ENCODE measurements around the gene PLEKHM3. TPM values are rescaled to one million over a fixed set of nuclear protein-coding genes. Genes with fewer than 3 reads are reported as not detected.
A peak's percentile ranks its signal among the peaks of the same experiment; 100 is the strongest.

PLEKHM3 gene

GRCh38 chr2:207772081-207772843 is 253.1 kb downstream of the PLEKHM3 start:
- no peak overlapping the region for H2BK120ac ChIP-seq (ENCODE audit: low read depth, low read length)
- no CpG with 5 or more reads among the region's 13 CpGs for WGBS (ENCODE audit: extremely low coverage, insufficient coverage, low lambda C conversion rate)
- no peak overlapping the region for H4K5ac ChIP-seq (ENCODE audit: low read length)
- peaks cover 5% of the 10 kb centered on the region for H3K79me1 ChIP-seq (ENCODE audit: low read length)
- H3K18ac ChIP-seq (ENCODE audit: low read length), result peak overlapping the region; percentile 25
- H3K23ac ChIP-seq (ENCODE audit: low read length), result no peak overlapping the region
- no peak overlapping the region for H3K4me2 ChIP-seq (ENCODE audit: low read length)
- H3K79me2 ChIP-seq (ENCODE audit: control insufficient read depth, insufficient read depth, low read length), result peaks cover 21% of the 10 kb centered on the region
- no peak overlapping the region for H2BK15ac ChIP-seq (replicated peaks; ENCODE audit: low read depth)
- H3K4me3 ChIP-seq (ENCODE audit: low read length), result no peak overlapping the region
- no peak overlapping the region for H2AK5ac ChIP-seq (ENCODE audit: low read length)
- H2BK5ac ChIP-seq (ENCODE audit: low read length), result no peak overlapping the region
- H3K4me1 ChIP-seq (ENCODE audit: control insufficient read depth, low read depth, low read length), result peaks cover 5% of the 10 kb centered on the region
- H3K4ac ChIP-seq (ENCODE audit: low read depth, low read length), result no peak overlapping the region
- no peak overlapping the region for H3K27ac ChIP-seq (ENCODE audit: low read depth, low read length)
- no peak overlapping the region for H3K9ac ChIP-seq (ENCODE audit: low read length)
- H3K56ac ChIP-seq (ENCODE audit: low read length), result no peak overlapping the region
- peak; percentile 84 for DNase-seq
- H3K36me3 ChIP-seq (ENCODE audit: control insufficient read depth, insufficient read depth, low read length), result peaks cover 3% of the 10 kb centered on the region
- H4K8ac ChIP-seq (ENCODE audit: low read depth, low read length), result no peak overlapping the region
- no peaks in the 10 kb centered on the region for H3K27me3 ChIP-seq (ENCODE audit: insufficient read depth, low read length, poor library complexity)

- Histone ChIP-seq H3K9ac (ENCODE audit: low read length) (no peak overlapping the region), H4K5ac (ENCODE audit: low read length) (no peak overlapping the region), H3K36me3 (ENCODE audit: control insufficient read depth, insufficient read depth, low read length) (peaks cover 3% of the 10 kb centered on the region), H2AK5ac (ENCODE audit: low read length) (no peak overlapping the region), H2BK120ac (ENCODE audit: low read depth, low read length) (no peak overlapping the region), H3K79me2 (ENCODE audit: control insufficient read depth, insufficient read depth, low read length) (peaks cover 28% of the 10 kb centered on the region), H3K27ac (ENCODE audit: low read depth, low read length) (no peak overlapping the region), H3K56ac (ENCODE audit: low read length) (no peak overlapping the region), H3K27me3 (ENCODE audit: insufficient read depth, low read length, poor library complexity) (no peaks in the 10 kb centered on the region), H2BK5ac (ENCODE audit: low read length) (no peak overlapping the region), H3K23ac (ENCODE audit: low read length) (no peak overlapping the region), H3K4ac (ENCODE audit: low read depth, low read length) (no peak overlapping the region), H3K4me2 (ENCODE audit: low read length) (no peak overlapping the region), H2BK15ac (replicated peaks; ENCODE audit: low read depth) (no peak overlapping the region), H3K4me3 (ENCODE audit: low read length) (no peak overlapping the region), H3K4me1 (ENCODE audit: control insufficient read depth, low read depth, low read length) (peaks cover 6% of the 10 kb centered on the region), H3K18ac (ENCODE audit: low read length) (no peak overlapping the region), H3K79me1 (ENCODE audit: low read length) (peaks cover 5% of the 10 kb centered on the region), H4K8ac (ENCODE audit: low read depth, low read length) (no peak overlapping the region)
- no CpG with 5 or more reads among the region's 14 CpGs for WGBS (ENCODE audit: extremely low coverage, insufficient coverage, low lambda C conversion rate)
- DNase-seq, result no peak
Observed at GRCh38 chr2:207771421-207771820, 253.9 kb downstream of the PLEKHM3 start.

Small RNA genes lying within 50 kb of the gene (small RNA-seq; reads per million reads assigned to genes)
- gene RNA5SP116 (ENCODE audit: insufficient read depth) (not detected), gene RNU6-360P (ENCODE audit: insufficient read depth) (not detected)
